A549 (cell line): ENCODE data around the gene HECTD4. TPM values are rescaled to one million over a fixed set of nuclear protein-coding genes. Genes with fewer than 3 reads are reported as not detected.

Source experiments
- ATAC-seq, 2 experiments: fragments of 200-7000 bp in 1 of 2; fragments of >200 bp in 1 of 2; cut with Nextera tagmentation in 1 of 2; cut with Tn5 transposase in 1 of 2; 3 replicates each; pipeline versions ENCODE4 v1.8.0 to v1.9.1; 2018 to 2020; ENCODE audit warnings: mild to moderate bottlenecking in 1 of 2, moderate library complexity in 1 of 2
- CTCF ChIA-PET: fragments of 300-600 bp; sonication (Branson Sonifier 250); formaldehyde crosslinking; extraction: SDS; loops from one replicate; lab custom pipeline; 2021; ENCODE audit warnings: antibody characterized with exemption, inconsistent platforms; lab: Yijun Ruan, JAX
- POLR2A ChIA-PET: fragments of 350-600 bp; formaldehyde crosslinking; extraction: SDS; loops from one replicate; lab custom pipeline; 2021; ENCODE audit warnings: antibody characterized with exemption, inconsistent platforms; lab: Yijun Ruan, JAX
- DNase-seq, 2 experiments: peaks; one replicate each; pipeline versions ENCODE4 v3.0.0 to v3.0.0-alpha.2; 2011 to 2016; ENCODE audit warnings: low read depth in 1 of 2, low spot score in 1 of 2
- FAIRE-seq: peaks from 2 replicates; lab custom pipeline; 2011; peaks lifted over from hg19 to GRCh38; lab: Jason Lieb, UNC
- H3K27ac ChIP-seq, 2 experiments: fragments of >200 bp; sonication (Bioruptor Twin); formaldehyde crosslinking; 3 replicates each; pipeline ENCODE4 v1.5.1; 2016 to 2017
- H3K4me1 ChIP-seq: fragments of >200 bp; sonication (Bioruptor Twin); formaldehyde crosslinking; 3 replicates; pipeline ENCODE4 v1.6.1; 2016
- H3K4me2 ChIP-seq: fragments of >200 bp; sonication (Bioruptor Twin); formaldehyde crosslinking; 3 replicates; pipeline ENCODE4 v1.6.1; 2016
- H3K4me3 ChIP-seq: fragments of >200 bp; sonication (Bioruptor Twin); formaldehyde crosslinking; 3 replicates; pipeline ENCODE4 v1.5.1; 2016
- H3K9me3 ChIP-seq: fragments of >200 bp; sonication (Bioruptor Twin); formaldehyde crosslinking; 3 replicates; pipeline ENCODE4 v1.6.1; 2016
- CBX2 ChIP-seq: fragments of 200-600 bp; sonication (generic); IDR thresholded peaks from 2 replicates; pipeline ENCODE4 v1.6.1; 2016; ENCODE audit warnings: low read depth, mild to moderate bottlenecking, borderline replicate concordance
- CHD2 ChIP-seq: fragments of 150-350 bp; IDR thresholded peaks from 2 replicates; pipeline ENCODE4 v1.6.1; 2014; ENCODE audit warnings: low read length; ENCODE audit not compliant: partially characterized antibody
- CHD4 ChIP-seq: fragments of 200-600 bp; sonication (generic); IDR thresholded peaks from 2 replicates; pipeline ENCODE4 v1.6.1; 2016; ENCODE audit warnings: antibody characterized with exemption, mild to moderate bottlenecking, borderline replicate concordance
- EHF ChIP-seq: fragments of 250-450 bp; sonication (Bioruptor Pico); IDR thresholded peaks from 2 replicates; pipeline ENCODE4 v1.5.0; 2020; ENCODE audit warnings: mild to moderate bottlenecking
- EHMT2 ChIP-seq: fragments of 200-600 bp; sonication (generic); IDR thresholded peaks from 2 replicates; pipeline ENCODE4 v1.6.1; 2016; ENCODE audit warnings: antibody characterized with exemption, low read depth, mild to moderate bottlenecking, moderate library complexity
- EP300 ChIP-seq, 2 experiments: fragments of >200 bp; sonication (Bioruptor Twin); formaldehyde crosslinking; IDR thresholded peaks; 2 replicates in 1 of 2; 3 replicates in 1 of 2; pipeline ENCODE4 v1.6.1; 2016 to 2017
- FOSB ChIP-seq: fragments of 250-450 bp; sonication (Bioruptor Pico); IDR thresholded peaks from 2 replicates; pipeline ENCODE4 v1.5.0; 2020; ENCODE audit warnings: mild to moderate bottlenecking, moderate library complexity
- FOSL2 ChIP-seq, 2 experiments: fragments of 450-650 bp in 1 of 2; fragments of >200 bp in 1 of 2; sonication (Bioruptor Twin) in 1 of 2; formaldehyde crosslinking; IDR thresholded peaks; 2 replicates each; pipeline versions ENCODE4 v1.5.0 to v1.6.1; 2016 to 2020; ENCODE audit warnings: mild to moderate bottlenecking in 1 of 2, moderate library complexity in 1 of 2
- GATA3 ChIP-seq: IDR thresholded peaks from 2 replicates; pipeline ENCODE4 v1.6.1; 2012; ENCODE audit warnings: borderline replicate concordance
- HEYL ChIP-seq: fragments of 250-450 bp; sonication (Bioruptor Pico); IDR thresholded peaks from 2 replicates; pipeline ENCODE4 v1.8.0; 2021; ENCODE audit warnings: mild to moderate bottlenecking, moderate library complexity
- HOXA7 ChIP-seq: fragments of 250-450 bp; sonication (Bioruptor Pico); IDR thresholded peaks from 2 replicates; pipeline ENCODE4 v1.5.0; 2020; ENCODE audit warnings: mild to moderate bottlenecking, moderate library complexity
- HOXB5 ChIP-seq: fragments of 250-450 bp; sonication (Bioruptor Pico); IDR thresholded peaks from 2 replicates; pipeline ENCODE4 v1.5.0; 2020; ENCODE audit warnings: mild to moderate bottlenecking, moderate library complexity
- JUNB ChIP-seq: fragments of >200 bp; sonication (Bioruptor Twin); formaldehyde crosslinking; IDR thresholded peaks from 2 replicates; pipeline ENCODE4 v1.6.1; 2016
- KDM1A ChIP-seq: fragments of 200-600 bp; sonication (generic); IDR thresholded peaks from 2 replicates; pipeline ENCODE4 v1.6.1; 2016; ENCODE audit warnings: low read depth, mild to moderate bottlenecking
- KDM5A ChIP-seq: fragments of 200-600 bp; sonication (generic); IDR thresholded peaks from 2 replicates; pipeline ENCODE4 v1.6.1; 2016; ENCODE audit warnings: antibody characterized with exemption, mild to moderate bottlenecking
- MYC ChIP-seq: IDR thresholded peaks from 2 replicates; pipeline ENCODE4 v1.6.1; 2012; ENCODE audit warnings: mild to moderate bottlenecking, inconsistent platforms, low read length, improper control_type of control experiment, borderline replicate concordance
- PHF8 ChIP-seq: fragments of 200-600 bp; sonication (generic); IDR thresholded peaks from 2 replicates; pipeline ENCODE4 v1.6.1; 2016; ENCODE audit warnings: low read depth, mild to moderate bottlenecking, antibody characterized with exemption, moderate library complexity, borderline replicate concordance
- POLR2AphosphoS2 ChIP-seq: conservative IDR thresholded peaks from 2 replicates; pipeline ENCODE4 v1.6.1; 2012; ENCODE audit warnings: low read length, improper control_type of control experiment, inconsistent platforms
- RCOR1 ChIP-seq: fragments of 150-350 bp; IDR thresholded peaks from 2 replicates; pipeline ENCODE4 v1.6.1; 2014; ENCODE audit warnings: antibody characterized with exemption, low read length, low read depth
- RFX5 ChIP-seq: fragments of 450-650 bp; IDR thresholded peaks from 2 replicates; pipeline ENCODE4 v1.7.1; 2014; ENCODE audit warnings: antibody characterized with exemption, mild to moderate bottlenecking, moderate library complexity
- SMC3 ChIP-seq: fragments of >200 bp; sonication (Bioruptor Twin); formaldehyde crosslinking; IDR thresholded peaks from 3 replicates; pipeline ENCODE4 v1.6.1; 2018; ENCODE audit warnings: inconsistent platforms
- ZC3H11A ChIP-seq: fragments of 450-650 bp; IDR thresholded peaks from 2 replicates; pipeline ENCODE4 v1.6.1; 2014; ENCODE audit warnings: antibody characterized with exemption, mild to moderate bottlenecking
- ZFP36 ChIP-seq: fragments of 450-650 bp; IDR thresholded peaks from 2 replicates; pipeline ENCODE4 v1.6.1; 2014; ENCODE audit warnings: borderline replicate concordance; ENCODE audit not compliant: partially characterized antibody
- ZNF302 ChIP-seq: fragments of 250-450 bp; sonication (Bioruptor Pico); IDR thresholded peaks from 2 replicates; pipeline ENCODE4 v1.9.0; 2021; ENCODE audit warnings: inconsistent platforms, mild to moderate bottlenecking, moderate library complexity
- WGBS: methylation state at CpG from one replicate; pipeline ENCODE4 v1.1.6; 2017; ENCODE audit errors: missing lambda C conversion rate; 5-methylcytosine and 5-hydroxymethylcytosine counted together
- polyA plus RNA-seq, 4 experiments: library from polyadenylated mRNA; depleted of rRNA in 3 of 4; stranded (reverse); fragments of >200 nt; fragmentation: RNase III in 1 of 4; extraction: RNeasy Plus Mini Kit Qiagen cat#74134 plus additional on column Dnase treatment in 1 of 4; gene quantifications; 2 replicates in 3 of 4; 3 replicates in 1 of 4; pipeline ENCODE4 v1.2.3, GENCODE V29; 2011 to 2017
- TF ChIP-seq, protein P1 (sequence below): fragments of >200 bp; sonication (Bioruptor Twin); formaldehyde crosslinking; IDR thresholded peaks from 2 replicates; pipeline ENCODE4 v1.6.1; 2016
- TF ChIP-seq, protein P2 (sequence below): fragments of >200 bp; sonication (Bioruptor Twin); formaldehyde crosslinking; IDR thresholded peaks from 3 replicates; pipeline ENCODE4 v1.5.1; 2016
- TF ChIP-seq, protein P3 (sequence below): fragments of 250-450 bp; sonication (Bioruptor Pico); IDR thresholded peaks from 2 replicates; pipeline ENCODE4 v1.5.0; 2021; ENCODE audit warnings: mild to moderate bottlenecking, moderate library complexity, borderline replicate concordance
- TF ChIP-seq, protein P4 (sequence below): fragments of 450-650 bp; IDR thresholded peaks from 2 replicates; pipeline ENCODE4 v1.6.1; 2014; ENCODE audit warnings: antibody characterized with exemption
- TF ChIP-seq, protein P5 (sequence below): IDR thresholded peaks from 2 replicates; pipeline ENCODE4 v1.6.1; 2012

The HECTD4 gene
- polyA plus RNA-seq, 2 of the 4 experiments (the other 2 are of a cell fraction) = 9.9 to 14.7 TPM

DNA sequence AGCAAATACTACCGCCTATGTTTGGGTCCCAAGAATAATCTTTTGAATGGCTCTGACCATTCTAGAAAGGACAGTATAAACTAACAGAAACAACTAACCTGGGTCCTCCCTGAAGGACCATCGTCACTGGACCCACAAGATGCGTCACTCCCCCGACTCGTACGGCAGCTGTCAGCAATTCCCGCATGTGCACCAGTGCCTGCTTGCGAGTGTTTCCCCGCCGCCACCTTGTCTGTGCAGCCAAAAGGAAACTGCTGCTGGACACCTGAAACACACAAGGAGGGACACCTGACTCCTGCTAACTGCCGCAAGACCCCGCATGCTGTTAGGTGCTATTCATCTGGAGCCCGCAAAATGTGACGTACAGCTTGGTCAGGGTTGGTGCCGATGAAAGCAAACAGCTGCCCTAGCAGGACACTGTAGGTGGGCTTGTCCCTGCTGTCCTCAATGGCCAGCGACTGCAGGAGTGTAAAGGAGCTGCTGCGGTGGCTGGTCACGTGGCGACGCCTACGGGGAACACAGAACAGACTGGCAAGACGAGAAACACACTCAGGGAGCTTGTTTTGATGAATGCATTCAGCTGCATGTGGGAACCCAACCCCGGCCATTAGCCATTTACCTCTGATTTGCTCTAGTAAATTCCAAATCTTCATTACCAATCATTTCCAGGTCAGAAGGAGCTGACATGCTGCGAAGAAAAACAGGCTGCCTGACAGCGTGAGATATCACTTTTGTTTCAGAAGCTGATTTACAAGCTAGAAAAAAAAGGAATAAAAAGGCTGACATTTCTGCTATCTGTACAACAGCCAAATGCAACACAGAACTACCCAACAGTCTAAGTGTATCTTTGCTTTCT, 138.7 kb downstream of the HECTD4 start:
- ChIA-PET POLR2A (no interaction called here), CTCF (interaction anchor here (1.0 to 2.4 kb wide), 3 partner anchors 9 to 79 kb away, joined by 4 to 9 read pairs (median 5); no protein-coding TSS in a partner anchor)
- no peak for ATAC-seq
- 93% methylated on average over 25 of the region's 25 CpGs for WGBS
- DNase-seq = no peak
- FAIRE-seq = no peak
- Histone ChIP-seq H3K9me3 (no peaks in the 10 kb centered on the region), H3K4me1 (no peaks in the 10 kb centered on the region), H3K4me2 (no peak overlapping the region), H3K27ac (no peak overlapping the region), H3K4me3 (no peak overlapping the region)
- TF ChIP-seq FOSB (no peak), EHMT2 (no peak), HOXA7 (CRISPR knock-in tag) (no peak), ZFP36 (no peak), FOSL2 (IDR thresholded peaks at IDR 0.05) (no peak), FOSL2 (CRISPR knock-in tag; IDR thresholded peaks at IDR 0.05) (no peak), CHD4 (no peak), RFX5 (no peak), ZNF302 (no peak), MYC (no peak), JUNB (no peak), HEYL (CRISPR knock-in tag) (no peak), EHF (CRISPR knock-in tag) (no peak), KDM1A (no peak), EP300 (IDR thresholded peaks at IDR 0.05) (no peak)
- TF ChIP-seq, protein P1, sequence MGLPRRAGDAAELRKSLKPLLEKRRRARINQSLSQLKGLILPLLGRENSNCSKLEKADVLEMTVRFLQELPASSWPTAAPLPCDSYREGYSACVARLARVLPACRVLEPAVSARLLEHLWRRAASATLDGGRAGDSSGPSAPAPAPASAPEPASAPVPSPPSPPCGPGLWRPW = no peak
- TF ChIP-seq, protein P2, sequence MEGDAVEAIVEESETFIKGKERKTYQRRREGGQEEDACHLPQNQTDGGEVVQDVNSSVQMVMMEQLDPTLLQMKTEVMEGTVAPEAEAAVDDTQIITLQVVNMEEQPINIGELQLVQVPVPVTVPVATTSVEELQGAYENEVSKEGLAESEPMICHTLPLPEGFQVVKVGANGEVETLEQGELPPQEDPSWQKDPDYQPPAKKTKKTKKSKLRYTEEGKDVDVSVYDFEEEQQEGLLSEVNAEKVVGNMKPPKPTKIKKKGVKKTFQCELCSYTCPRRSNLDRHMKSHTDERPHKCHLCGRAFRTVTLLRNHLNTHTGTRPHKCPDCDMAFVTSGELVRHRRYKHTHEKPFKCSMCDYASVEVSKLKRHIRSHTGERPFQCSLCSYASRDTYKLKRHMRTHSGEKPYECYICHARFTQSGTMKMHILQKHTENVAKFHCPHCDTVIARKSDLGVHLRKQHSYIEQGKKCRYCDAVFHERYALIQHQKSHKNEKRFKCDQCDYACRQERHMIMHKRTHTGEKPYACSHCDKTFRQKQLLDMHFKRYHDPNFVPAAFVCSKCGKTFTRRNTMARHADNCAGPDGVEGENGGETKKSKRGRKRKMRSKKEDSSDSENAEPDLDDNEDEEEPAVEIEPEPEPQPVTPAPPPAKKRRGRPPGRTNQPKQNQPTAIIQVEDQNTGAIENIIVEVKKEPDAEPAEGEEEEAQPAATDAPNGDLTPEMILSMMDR = no peak
- TF ChIP-seq, protein P3, sequence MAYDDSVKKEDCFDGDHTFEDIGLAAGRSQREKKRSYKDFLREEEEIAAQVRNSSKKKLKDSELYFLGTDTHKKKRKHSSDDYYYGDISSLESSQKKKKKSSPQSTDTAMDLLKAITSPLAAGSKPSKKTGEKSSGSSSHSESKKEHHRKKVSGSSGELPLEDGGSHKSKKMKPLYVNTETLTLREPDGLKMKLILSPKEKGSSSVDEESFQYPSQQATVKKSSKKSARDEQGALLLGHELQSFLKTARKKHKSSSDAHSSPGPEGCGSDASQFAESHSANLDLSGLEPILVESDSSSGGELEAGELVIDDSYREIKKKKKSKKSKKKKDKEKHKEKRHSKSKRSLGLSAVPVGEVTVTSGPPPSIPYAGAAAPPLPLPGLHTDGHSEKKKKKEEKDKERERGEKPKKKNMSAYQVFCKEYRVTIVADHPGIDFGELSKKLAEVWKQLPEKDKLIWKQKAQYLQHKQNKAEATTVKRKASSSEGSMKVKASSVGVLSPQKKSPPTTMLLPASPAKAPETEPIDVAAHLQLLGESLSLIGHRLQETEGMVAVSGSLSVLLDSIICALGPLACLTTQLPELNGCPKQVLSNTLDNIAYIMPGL = no peak
- TF ChIP-seq, protein P4, sequence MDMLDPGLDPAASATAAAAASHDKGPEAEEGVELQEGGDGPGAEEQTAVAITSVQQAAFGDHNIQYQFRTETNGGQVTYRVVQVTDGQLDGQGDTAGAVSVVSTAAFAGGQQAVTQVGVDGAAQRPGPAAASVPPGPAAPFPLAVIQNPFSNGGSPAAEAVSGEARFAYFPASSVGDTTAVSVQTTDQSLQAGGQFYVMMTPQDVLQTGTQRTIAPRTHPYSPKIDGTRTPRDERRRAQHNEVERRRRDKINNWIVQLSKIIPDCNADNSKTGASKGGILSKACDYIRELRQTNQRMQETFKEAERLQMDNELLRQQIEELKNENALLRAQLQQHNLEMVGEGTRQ = no peak

DNA sequence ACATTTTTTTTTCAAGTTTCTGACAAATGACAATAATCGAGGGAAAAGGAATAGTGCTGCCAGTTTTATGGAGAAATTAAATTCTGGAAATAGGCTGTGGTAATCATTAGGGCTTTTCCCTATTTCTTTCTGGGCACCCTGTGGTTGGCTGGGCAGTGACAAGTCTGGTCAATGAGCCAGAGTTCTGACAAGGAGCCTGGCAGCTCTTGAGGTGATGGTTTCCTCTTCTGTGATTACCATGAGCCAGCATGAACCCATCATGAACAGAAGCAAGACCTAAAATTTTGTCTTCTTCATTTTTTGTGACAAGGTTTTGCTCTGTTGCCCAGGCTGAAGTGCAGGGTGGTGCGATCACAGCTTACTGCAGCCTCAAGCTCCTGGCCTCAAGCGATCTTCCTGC, 141.1 kb downstream of the HECTD4 start:
- Histone ChIP-seq H3K27ac (no peak overlapping the region), H3K4me2 (no peak overlapping the region), H3K4me1 (no peaks in the 10 kb centered on the region), H3K4me3 (no peak overlapping the region), H3K9me3 (no peaks in the 10 kb centered on the region)
- no peak for FAIRE-seq
- ChIA-PET POLR2A (no interaction called here), CTCF (interaction anchor here (1.1 to 1.6 kb wide), 4 partner anchors 10 to 146 kb away, joined by 3 to 5 read pairs (median 4); no protein-coding TSS in a partner anchor)
- no peak for TF ChIP-seq KDM5A
- no peak for TF ChIP-seq RFX5
- TF ChIP-seq CBX2 = no peak
- TF ChIP-seq, protein P5, sequence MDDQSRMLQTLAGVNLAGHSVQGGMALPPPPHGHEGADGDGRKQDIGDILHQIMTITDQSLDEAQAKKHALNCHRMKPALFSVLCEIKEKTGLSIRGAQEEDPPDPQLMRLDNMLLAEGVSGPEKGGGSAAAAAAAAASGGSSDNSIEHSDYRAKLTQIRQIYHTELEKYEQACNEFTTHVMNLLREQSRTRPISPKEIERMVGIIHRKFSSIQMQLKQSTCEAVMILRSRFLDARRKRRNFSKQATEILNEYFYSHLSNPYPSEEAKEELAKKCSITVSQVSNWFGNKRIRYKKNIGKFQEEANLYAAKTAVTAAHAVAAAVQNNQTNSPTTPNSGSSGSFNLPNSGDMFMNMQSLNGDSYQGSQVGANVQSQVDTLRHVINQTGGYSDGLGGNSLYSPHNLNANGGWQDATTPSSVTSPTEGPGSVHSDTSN = no peak
- no peak for TF ChIP-seq CHD4
- TF ChIP-seq SMC3 = no peak
- TF ChIP-seq ZC3H11A = no peak
- no peak for TF ChIP-seq PHF8
- no peak for TF ChIP-seq RCOR1
- TF ChIP-seq POLR2AphosphoS2 = no peak
- no peak for TF ChIP-seq GATA3
- no peak for TF ChIP-seq HOXB5 (CRISPR knock-in tag)
- no peak for TF ChIP-seq FOSL2 (IDR thresholded peaks at IDR 0.05)
- TF ChIP-seq FOSL2 (CRISPR knock-in tag; IDR thresholded peaks at IDR 0.05) = no peak
- TF ChIP-seq CHD2 = no peak
- 60% methylated on average over 3 of the region's 3 CpGs for WGBS
- ATAC-seq = no peak
- no peak for DNase-seq
